Stimulated activated CD4-positive, alpha-beta T cell treated with anti-CD3 and anti-CD28 coated beads, Interleukin-15, amount 100 ng/mL, for 48 hours (primary cell): Measurements from ENCODE around the gene REXO4.
"Not testable (repeated sequence)": the region's sequence is repeated elsewhere in the genome, so short reads cannot be mapped to it uniquely, and the experiment has no call there.

Experiments
- DNase-seq, 2 donors: peaks; one replicate each; pipeline ENCODE4 v3.0.0-alpha.2; 2020; ENCODE audit warnings: low read depth in 2 of 2

The REXO4 gene

DNA sequence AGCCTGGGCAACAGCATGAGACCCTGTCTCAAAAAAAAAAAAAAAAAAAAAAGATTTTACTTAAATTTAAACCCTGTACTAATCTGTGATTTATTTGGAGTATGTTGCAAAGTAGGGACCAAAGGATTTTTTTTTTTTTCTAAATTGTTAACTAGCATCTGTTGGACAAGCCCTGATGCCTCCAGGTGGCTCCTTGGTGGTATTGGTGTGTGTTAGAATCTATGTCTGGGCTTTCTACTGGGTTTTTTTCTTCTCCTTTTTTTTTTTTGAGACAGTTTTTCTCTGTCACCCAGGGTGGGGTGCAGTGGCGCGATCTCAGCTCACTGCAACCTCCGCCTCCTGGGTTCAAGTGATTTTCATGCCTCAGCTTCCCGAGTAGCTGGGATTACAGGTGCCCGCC is 34.1 kb upstream of the REXO4 start:
- not testable (repeated sequence) for DNase-seq

DNA sequence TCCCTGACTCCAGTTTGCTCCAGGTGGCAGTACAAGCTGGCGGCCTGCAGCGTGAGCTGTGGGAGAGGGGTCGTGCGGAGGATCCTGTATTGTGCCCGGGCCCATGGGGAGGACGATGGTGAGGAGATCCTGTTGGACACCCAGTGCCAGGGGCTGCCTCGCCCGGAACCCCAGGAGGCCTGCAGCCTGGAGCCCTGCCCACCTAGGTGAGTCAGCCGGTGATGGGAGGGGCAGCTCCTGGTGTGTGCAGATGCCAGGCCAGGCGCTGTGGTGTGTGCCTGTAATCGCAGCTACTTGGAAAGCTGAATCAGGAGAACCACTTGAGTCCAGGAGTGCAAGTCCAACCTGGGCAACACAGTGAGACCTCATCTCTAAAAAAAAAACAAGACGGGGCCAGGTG is 31.9 kb upstream of the REXO4 start:
- no peak for DNase-seq

DNA sequence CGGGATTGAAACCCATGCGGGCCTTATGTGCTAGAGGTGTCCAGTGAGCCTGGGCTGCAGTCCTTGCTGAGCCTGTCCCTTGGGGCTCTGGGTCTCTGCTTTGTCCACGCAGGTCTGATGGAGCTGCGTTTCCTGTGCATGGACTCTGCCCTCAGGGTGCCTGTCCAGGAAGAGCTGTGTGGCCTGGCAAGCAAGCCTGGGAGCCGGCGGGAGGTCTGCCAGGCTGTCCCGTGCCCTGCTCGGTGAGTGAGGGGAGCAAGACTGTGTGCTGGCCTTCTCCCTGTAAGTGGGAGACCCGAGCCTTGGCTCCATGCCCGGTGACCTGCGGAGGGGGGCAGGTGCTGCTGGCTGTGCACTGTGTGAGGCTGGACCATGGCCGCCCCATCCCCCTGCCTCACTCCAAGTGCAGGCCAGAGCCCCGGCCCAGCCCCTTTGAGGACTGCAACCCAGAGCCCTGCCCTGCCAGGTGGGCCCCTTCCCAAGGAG is 30.7 kb upstream of the REXO4 start:
- no peak for DNase-seq

DNA sequence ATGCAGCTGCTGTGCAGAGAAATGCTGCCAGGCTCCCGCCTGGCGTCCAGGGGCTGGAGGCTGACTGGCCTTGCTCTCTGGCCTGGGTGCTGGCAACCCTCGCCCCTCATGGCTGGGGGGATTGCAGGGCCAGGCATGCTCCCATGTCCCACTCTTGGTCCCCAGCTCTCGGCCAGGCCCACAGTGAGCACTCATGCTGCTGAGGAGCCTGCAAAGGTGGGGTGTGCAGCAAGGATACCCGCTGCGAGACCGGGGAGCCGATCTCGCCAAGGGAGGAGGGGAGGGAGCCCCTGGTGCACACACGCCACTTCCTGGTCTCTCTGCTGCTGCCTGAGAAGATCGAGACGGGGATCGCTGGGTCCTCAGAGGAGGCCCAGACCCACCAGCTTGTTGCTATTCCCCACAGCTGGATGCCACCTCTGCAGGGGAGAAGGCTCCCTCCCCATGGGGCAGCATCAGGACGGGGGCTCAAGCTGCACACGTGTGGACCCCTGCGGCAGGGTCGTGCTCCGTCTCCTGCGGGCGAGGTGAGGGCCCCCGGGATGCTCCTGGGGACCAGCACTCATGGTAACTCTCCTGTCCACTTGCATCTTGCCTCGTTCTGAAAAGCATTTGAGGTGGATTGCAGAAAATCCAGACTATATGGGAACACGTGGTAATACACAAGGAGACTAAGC is 27.6 kb upstream of the REXO4 start:
- DNase-seq = no peak

DNA sequence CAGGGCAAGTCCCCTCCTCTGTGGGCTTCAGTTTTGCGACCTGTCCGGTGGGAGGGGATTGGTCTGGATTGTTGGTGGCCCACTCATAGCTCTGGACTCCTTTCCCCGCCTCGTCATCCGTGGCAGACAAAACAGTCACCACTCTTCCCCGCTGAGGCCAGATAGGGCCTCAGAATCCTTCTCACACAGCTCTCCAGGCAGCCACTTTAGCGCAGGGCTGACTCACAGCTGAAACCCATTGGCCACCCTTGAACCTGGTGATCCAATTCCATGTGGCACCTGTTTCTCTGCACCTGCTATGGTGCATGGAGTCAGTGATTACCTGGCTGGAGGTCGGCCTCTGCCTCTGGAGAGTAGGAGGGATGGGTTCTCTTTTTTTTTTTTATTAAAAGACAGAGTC is 26.2 kb upstream of the REXO4 start:
- no peak for DNase-seq

DNA sequence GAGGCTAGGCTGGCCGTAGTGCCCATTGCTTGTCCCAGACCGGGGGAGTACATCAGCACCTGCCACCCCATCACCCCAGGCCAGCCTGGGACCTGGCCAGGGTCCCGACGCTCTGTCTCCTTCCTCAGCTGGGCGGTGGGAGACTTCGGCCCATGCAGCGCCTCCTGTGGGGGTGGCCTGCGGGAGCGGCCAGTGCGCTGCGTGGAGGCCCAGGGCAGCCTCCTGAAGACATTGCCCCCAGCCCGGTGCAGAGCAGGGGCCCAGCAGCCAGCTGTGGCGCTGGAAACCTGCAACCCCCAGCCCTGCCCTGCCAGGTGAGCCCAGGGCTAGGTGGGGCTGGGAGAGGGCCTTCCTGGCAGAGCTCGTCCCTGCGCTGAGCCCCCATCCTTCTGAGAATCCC is 25.4 kb upstream of the REXO4 start:
- no peak for DNase-seq

DNA sequence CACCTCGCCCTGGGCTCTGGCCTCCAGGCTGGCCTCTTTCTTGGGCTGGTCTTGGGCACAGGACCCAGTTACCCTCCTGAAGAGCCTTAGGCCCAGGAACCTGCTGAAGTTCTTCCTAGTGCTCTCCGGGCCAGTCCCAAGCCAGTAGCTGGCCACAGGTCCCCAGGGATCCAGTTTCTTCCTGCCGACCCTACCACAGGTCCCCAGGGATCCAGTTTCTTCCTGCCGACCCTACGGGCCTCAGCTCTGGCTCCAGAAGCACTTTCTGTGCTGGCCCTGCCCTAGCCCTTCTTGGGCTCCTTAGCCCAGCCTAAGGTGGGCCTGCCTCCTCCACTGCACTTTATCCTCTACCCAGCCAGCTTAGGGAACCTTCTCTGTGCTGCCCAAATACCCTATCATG is 23.8 kb upstream of the REXO4 start:
- no peak for DNase-seq

DNA sequence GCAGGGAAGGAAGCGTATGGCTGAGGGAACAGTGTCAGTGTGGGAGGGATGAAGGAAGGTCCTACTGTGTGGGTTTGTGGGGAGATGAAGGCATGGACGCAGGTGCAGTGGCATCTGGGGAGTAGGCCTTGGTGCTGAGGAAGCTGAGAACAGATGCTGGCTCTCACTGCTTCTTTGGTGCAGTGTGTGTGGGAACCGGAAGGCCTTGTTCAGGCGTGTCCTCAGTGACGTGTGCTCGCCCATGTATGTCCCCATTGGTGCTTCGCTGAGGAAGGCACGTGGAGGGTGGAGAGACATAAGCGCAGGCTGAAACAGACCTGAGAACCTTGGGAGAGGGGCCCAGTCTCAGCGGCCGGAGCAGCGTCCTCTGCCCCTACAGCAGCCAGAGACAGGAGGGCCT is 23.1 kb upstream of the REXO4 start:
- DNase-seq = no peak

DNA sequence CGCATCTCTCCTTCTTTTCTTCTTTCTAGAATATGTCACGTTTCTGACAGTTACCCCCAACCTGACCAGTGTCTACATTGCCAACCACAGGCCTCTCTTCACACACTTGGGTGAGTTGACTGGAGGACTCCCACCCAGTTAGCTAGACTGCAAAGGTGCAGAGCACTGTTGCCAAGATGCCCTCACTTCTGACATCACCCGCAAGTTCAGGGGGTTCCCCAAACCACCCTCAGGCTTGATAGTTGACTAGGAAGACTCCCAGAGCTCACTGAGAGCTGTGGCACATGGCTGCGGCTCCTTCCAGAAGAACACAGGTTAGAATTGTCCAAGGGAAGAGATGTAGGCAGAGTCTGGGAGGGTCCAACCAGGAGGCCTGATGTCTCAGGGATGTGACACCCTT is 21.5 kb upstream of the REXO4 start:
- DNase-seq = no peak

DNA sequence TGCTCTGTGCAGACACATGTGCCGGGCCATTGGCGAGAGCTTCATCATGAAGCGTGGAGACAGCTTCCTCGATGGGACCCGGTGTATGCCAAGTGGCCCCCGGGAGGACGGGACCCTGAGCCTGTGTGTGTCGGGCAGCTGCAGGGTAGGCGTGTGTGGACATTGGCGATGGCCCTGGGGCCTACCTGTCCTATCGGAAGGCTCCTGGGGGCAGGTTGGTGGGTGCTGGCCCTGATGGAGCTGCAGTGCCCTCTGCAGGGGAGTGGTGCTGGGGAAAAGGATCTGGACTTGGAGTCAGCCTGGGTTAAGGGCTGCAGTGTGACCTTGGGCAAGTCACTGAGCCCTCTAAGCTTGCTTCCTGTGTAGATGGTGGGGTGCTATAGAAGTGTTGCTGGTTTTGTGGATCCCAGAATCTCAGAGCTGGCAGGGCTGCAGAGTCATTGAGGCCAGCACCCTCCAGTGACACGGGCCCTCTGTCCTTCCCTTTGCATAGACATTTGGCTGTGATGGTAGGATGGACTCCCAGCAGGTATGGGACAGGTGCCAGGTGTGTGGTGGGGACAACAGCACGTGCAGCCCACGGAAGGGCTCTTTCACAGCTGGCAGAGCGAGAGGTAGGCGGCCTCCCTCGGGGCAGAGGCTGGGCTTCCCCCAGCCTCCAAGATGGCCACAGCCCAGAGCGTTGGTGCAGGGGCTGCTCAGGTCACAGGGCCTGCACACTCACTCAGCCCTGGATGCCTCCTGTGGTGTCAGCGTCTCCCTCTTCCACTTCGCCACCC is 20.1 kb upstream of the REXO4 start:
- DNase-seq = no peak

DNA sequence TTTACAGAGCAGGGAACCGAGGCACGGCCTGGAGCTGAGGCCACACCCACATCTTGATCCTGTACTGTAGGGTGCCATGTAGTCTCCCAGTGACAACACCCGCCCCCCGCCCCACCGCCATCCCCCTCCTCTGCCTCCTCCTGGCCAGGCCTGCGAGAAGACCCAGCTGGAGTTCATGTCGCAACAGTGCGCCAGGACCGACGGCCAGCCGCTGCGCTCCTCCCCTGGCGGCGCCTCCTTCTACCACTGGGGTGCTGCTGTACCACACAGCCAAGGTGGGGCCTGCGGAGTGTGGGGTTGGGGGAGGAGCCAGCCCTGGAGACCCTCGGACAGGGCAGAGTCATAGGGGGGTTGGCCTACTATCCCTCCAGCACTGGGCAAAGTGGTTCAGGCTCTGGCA is 18.9 kb upstream of the REXO4 start:
- DNase-seq = no peak

DNA sequence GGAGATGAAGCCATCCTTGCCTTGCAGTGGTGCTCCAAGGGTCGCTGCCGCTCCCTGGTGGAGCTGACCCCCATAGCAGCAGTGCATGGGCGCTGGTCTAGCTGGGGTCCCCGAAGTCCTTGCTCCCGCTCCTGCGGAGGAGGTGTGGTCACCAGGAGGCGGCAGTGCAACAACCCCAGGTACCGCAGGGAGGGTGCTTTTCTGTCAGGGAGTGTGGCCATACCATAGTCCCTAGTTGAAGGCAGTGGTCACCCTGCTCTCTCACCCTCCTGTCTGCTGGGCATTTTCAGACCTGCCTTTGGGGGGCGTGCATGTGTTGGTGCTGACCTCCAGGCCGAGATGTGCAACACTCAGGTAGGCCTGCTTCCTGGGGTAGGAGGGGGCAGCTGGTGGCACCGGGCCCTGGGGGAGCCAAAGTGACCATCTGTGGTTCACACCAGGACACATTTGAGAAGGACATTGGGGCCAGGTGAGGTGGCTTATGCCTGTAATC is 15.6 kb upstream of the REXO4 start:
- DNase-seq = no peak

DNA sequence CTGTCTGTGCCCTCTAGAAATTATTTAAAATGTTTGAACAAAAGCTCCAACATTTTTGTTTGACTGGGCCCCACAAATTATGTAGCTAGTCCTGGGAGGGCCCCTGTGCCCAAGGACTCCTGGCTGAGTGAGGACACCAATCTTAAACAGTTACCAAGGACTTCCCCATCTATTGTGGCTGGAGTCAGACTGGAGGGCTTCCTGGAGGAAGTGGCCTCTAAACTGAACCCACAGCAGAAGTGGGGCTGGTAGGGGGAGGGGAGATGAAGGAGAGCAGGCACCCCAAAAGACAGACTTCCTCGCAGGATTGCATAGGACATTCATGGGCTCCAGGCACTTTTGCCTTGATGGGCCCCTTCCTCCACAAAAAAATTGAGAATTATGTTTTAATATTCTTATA is 12.4 kb upstream of the REXO4 start:
- DNase-seq = no peak

DNA sequence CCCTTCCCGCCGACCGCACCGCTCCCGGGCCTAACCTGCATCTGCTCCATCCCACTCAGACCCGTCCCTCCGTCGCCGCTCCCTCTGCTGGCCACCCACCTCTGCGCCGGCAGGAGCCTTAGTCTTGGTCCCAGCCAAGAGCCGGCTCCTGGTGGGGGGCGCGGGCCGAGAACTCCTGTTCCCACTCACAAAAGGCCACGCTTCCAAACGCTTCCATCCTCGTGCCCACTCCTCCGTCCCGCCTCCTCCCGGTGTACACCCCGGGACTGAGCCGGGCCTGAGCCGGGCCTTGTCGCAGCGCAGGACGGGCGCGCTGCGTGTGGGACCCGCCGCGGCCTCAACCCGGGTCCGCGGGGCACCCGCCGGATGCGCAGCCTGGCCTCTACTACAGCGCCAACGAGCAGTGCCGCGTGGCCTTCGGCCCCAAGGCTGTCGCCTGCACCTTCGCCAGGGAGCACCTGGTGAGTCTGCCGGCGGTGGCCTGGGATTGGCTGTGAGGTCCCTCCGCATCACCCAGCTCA is 11.9 kb upstream of the REXO4 start:
- no peak for DNase-seq

DNA sequence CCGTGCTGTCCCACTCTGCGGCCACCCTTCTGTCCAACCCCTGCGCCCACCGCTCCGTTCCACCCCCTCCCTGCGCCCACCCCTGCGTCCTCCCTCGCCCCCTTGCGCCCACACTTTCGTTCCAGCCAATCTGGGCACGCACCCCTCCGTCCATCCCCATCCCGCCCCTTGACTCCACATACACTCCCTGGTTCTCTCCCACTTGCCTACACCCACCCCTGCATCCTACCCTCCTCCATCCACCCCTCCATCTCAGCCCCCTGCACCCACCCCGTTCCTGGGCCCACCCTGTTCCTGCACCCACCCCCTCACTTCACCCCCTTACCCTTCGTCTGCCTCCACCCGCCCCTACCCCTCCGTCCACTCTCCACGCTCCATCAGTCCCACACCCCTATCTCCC is 11.4 kb upstream of the REXO4 start:
- DNase-seq = no peak

DNA sequence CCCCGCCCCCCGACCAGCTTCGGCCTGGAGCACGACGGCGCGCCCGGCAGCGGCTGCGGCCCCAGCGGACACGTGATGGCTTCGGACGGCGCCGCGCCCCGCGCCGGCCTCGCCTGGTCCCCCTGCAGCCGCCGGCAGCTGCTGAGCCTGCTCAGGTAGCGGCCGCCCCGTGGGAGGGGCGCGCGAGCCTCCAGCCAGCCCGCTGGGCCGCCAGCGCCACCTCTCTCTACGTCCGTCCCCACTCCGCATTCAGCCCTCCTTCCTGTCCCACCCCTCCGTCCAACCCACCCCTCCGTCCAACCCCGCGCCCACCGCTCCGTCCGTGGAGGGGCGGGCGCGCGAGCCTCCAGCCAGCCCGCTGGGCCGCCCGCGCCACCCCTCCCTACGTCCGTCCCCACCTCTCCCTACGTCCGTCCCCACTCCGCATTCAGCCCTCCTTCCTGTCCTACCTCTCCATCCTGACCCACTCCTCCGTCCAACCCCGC is 10.8 kb upstream of the REXO4 start:
- DNase-seq = no peak

DNA sequence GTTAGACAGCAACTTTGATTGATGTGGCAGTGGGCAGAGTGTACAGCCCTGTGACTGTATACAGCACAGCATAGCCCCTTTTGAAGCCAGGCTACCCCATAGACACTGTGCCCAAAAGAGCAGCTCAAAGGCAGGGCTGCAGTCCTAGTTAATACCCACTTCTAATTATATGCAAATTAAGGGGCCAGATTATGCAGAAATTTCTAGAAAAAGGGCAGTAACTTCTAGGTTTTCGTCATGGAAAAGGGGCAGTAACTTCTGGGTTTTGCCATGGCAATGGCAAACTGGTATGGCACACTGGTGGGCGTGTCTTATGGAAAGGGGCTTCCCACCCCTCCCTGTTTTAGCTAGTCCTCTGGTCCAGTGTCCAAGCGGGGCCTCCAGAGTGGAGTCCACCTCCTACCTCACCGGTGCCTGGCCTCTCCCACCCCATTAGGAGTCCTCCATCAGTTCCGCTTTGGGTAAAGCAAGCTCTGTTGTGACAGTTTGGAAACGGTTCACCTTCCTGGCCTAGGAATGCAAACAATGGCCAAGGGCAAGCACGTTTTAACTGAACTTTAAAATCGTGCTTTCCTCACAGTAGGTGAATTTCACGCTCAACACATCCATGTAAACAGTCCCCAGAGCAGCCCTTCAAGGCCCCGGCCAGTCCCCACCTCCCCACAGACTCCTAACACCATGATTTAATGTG is 10.0 kb upstream of the REXO4 start:
- DNase-seq = no peak

DNA sequence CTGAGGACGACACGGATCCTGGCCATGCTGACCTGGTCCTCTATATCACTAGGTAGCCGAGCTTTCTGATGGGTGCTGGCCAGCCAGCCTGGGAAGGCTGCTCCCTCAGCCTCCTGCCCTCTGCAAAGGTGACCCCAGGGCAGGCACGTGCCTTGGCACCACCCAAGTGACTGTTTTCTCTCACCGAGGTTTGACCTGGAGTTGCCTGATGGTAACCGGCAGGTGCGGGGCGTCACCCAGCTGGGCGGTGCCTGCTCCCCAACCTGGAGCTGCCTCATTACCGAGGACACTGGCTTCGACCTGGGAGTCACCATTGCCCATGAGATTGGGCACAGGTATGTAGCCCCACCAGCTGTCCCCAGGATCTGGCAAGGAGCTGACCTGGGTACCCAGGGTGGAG is 8.2 kb upstream of the REXO4 start:
- DNase-seq = no peak

DNA sequence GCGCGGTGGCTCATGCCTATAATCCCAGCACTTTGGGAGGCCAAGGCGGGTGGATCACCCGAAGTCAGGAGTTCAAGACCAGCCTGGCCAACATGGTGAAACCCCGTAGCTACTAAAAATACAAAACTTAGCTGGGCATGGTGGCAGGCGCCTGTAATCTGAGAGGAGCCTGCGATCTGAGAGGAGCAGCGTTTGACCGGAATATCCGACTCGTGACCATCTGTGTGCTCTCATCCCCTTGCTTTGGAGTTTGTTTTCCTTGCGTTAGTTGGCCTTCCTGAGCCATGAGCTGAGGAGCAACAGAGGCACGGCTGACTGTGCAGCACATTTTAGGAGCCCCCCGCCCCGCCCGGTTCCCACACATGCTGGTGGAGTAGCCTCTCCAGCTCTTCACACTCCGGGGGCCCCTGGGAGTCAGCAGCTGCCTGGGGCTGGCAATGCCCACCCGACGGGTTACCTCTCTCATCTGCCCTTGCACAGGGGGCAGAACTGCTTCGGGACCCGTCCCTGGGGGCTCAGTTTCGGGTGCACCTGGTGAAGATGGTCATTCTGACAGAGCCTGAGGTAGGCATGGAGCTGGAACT is 7.3 kb upstream of the REXO4 start:
- DNase-seq = no peak

DNA sequence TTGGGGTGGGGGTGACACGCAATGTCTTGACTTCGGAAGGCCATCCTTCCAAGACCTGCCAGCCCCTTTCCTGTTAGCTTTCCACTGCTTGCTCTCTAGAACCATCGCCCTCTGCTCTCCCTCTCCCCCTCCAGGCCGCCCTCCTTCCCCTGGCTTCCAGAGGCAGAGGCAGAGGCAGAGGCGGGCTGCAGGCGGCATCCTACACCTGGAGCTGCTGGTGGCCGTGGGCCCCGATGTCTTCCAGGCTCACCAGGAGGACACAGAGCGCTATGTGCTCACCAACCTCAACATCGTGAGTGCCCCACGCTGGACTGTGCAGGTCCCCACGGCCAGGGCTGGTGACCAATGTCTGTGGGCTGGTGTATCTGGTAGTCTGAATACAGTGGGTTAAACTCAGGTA is 6.4 kb upstream of the REXO4 start:
- DNase-seq = no peak

DNA sequence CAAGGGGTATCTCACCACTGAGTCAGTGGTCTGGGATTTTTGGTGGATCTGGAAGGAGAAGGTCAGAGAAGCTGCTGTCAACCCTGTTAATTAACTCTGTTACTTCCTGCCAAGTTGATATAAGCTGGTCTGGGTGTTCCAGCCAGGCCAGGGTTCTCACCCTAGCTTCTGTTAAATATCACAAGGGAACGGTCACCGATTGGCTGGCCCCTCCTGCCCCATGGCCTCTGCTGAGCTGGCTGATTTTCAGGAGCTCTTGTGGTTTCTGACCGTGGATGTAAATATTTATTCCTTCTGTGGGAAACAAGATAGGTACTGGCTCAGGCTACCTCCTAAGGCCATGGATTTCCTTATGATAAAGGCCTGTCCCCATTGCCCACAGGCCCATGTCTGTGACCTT is 5.4 kb upstream of the REXO4 start:
- DNase-seq = no peak
